HL-60/S4 treated with phorbol 12-myristate 13-acetate at 8.2 ng/mL for 4 days and 3 days (cell line): Measurements from ENCODE around the gene ADCY4.

Experiments used
- in situ Hi-C: fragments of 300-500 bp; cut with MboI; formaldehyde crosslinking; loops from 2 replicates; pipeline ENCODE4 v1.15.0; 2022; ENCODE audit warnings: low sequenced_read_pairs

Gene ADCY4

DNA sequence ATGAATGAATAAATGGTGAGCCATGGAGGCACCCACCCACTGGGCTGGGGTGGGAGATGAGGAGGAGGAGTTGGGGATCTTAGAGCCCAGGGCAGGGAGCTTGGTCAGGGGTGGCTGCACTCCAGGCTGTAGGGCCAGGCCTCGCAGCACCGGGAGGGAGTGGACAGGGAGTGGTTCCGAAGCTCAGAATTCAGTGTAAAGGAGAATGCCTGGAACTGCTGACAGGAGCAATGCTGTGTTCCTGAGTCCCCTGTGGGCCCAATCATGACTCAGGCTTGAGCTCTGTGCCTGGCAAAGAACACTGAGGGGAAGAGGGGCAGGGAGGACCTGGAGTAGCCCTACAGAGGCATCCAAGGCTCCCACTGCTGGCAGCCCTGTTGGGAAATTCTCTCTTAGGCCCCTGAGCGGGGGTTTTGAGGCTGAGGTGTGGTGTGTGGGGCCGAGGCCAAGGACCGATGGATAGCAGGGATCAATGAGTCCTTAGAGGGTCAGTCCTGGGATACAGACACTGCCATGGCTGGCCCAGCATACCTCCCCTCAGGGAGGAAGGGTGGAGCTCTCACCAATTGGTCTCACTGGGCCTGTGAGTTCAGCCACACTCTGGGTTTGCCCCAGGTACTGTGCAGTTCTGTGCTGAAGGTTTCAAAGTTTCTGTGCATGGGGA is 53.9 kb downstream of the ADCY4 start:
- in situ Hi-C loops: no loop called here

GRCh38 chr14:24279301-24280186 is 55.3 kb downstream of the ADCY4 start:
- in situ Hi-C loops: no loop called here

GRCh38 chr14:24278424-24278823 is 56.4 kb downstream of the ADCY4 start:
- in situ Hi-C loops: no loop called here

DNA sequence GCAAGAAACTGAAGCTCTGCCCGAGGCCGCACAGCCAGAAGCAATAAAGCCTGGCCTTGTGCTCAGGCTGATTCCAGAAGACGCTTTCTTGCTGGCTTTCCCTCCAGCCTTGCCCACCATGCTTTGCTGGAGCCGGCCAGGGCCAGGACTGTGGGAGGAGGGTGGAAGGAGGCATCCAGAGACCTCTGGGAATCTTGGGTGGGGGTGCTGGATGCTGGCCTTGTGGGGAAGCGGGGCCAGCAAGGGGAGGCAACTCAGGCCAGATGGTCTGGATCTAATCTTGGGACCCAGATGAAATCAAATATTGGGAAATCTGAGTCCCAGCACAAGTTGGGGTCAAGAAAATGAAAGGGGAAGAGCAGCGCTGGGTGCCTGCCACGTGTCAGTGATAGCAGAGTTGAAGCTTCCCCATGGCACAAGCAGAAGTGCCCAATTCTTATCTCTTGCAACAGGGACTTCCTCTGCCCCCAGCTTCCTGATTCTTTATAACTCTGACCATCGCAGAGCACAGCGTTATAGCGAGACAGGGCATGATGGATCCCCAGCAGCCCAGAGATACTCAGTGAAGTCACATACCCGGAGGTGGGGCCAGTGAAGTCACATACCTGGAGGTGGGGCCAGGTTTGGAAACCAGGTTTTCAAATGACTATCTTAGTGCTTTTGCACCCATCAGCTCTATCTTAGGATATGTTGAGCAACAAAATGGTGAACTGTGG is 57.1 kb downstream of the ADCY4 start:
- in situ Hi-C loops: no loop called here

GRCh38 chr14:24277071-24277470 is 57.8 kb downstream of the ADCY4 start:
- in situ Hi-C loops: no loop called here

DNA sequence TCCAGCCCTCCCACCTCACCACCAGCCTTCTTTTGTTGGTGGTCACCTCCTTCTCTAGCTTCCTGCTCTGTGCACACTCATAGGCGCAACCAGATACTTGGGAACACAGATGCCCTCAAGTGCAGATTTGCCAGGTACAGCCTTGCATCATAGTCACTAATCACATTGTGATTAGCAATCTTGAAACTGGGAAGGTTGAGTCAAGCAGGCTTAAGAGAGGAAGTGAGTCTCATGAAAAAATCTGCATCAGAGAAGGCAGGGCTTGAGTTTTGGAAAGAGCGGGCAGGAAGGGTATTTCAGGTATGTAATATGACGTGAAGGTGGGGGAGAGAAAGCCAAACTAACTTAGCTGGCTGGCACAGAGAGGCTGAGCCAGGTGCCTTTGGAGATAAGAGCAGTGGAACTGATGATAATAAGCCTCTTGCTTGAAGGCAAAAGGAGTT is 60.7 kb downstream of the ADCY4 start:
- in situ Hi-C loops: no loop called here

DNA sequence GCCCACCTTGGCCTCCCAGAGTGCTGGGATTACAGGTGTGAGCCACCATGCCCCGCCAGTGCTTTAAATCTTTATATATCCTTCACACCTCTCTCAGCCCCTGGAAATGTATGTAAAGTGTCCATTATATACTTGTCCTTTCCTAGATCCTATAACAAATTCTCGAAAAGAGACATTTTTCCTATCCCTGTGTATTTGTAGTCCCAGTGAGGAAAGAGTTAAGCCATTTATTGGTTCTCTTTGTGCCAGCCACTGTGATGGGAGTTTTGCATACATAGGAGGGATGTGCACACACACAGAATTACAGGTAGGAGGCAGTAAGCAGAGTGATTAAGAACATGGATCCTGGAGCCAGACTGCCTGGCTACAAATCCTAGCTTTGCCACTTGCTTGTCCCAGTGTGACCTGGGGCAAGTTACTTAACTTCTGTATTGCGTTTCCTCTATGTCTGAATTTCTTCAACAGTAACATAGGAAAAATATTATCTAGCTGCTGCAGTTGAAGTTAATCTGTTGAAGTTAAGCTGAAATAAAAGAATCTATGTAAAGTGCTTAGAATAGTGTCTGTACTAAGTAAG is 61.4 kb downstream of the ADCY4 start:
- in situ Hi-C loops: no loop called here

GRCh38 chr14:24272467-24272866 is 62.4 kb downstream of the ADCY4 start:
- in situ Hi-C loops: no loop called here

DNA sequence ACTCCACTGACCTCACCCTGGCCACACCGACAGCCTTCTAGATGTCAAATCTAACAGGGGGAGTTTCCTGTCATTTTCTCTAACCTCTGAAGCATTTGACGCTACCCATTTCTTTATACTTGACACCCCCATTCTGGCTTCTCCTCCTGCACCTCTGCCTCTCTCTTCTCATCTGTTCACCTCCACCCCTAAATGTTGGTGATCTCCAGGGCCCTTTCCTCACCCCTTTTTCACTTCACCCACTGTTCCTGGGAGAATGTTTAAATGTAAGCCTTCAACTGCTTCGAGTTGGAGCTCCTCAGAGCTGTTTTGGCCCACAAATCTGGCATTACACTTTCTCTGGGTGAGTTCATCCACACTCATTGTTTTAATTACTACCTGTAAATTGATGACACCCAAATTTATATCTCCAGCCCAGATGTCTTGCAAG is 63.0 kb downstream of the ADCY4 start:
- in situ Hi-C loops: no loop called here

GRCh38 chr14:24271134-24271833 is 63.6 kb downstream of the ADCY4 start, which contains the start of gene RABGGTA:
RABGGTA (minus strand) TSS chr14:24271597; CDS start chr14:24271115, 482 bp downstream.
- in situ Hi-C loops: no loop called here

GRCh38 chr14:24270537-24271133 is 64.2 kb downstream of the ADCY4 start:
- in situ Hi-C loops: no loop called here

DNA sequence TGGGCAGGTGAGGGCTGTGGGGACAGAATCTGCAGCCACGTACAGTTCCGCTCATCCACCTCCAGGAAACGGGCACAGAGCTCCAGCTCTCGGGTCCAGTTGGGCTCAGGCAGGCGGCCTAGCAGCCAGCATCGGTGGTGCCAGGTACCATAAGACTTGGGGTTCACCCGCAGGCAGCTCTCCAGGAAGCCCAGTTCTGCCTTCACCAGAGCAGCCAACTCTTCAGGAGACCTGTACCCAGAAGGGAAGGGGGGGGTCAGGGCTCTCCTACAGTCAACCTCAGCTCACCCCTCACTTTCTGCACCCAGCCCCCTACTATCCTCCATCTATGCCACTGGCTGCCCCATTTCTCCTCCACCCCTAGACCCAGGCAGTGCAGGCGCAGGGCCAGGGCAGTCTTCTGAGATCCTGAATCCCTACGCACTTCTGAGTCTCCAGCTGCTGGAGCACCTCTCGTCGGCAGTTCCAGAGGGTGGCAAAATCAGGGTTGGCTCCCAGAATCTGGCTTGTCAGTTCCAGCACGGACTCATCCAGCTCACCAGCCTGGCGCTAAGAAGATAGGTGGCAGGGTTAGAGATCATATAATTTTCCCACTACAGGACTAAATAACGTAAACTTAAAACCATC is 64.8 kb downstream of the ADCY4 start:
- in situ Hi-C loops: no loop called here

DNA sequence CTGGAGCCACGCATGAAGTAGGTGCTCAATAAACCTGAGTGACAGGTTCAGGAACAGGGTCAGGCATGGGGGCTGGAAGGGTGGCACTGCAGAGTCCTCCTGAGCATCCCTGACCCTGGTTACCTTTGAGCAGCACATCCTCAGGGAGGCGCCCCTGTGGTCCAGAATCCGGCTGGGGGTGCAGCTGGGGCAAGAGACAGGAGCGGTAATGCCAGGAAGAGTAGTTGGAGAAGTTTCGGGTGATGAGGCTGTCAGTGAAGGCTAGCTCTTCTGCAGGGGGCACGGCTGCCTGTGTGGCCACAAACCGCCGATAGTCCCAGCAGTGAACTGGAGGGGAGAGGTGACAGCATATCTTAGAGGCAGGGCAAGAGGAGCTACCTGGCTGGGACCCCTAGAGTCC is 65.5 kb downstream of the ADCY4 start:
- in situ Hi-C loops: no loop called here
